Hematopoietic multipotent progenitor cell treated with erythropoietin and hydrocortisone succinate and interleukin-3 and kit ligand, for 8 days (in vitro differentiated cells): ENCODE results near the gene WNT1.

Experiments
- DNase-seq: peaks from one replicate; pipeline ENCODE4 v3.0.0-alpha.2; 2015

WNT1 gene

GRCh38 chr12:48961801-48962200, 16.3 kb upstream of the WNT1 start:
- no peak for DNase-seq

- DNase-seq, result no peak
Measured at GRCh38 chr12:48965298-48965838, 12.8 kb upstream of the WNT1 start.

GRCh38 chr12:48966177-48966895, 11.8 kb upstream of the WNT1 start:
- no peak for DNase-seq

GRCh38 chr12:48967991-48968390, 10.1 kb upstream of the WNT1 start:
- DNase-seq, result no peak

GRCh38 chr12:48968467-48968866, 9.7 kb upstream of the WNT1 start:
- no peak for DNase-seq

- no peak for DNase-seq
Measured at GRCh38 chr12:48969160-48969771, 8.9 kb upstream of the WNT1 start.

GRCh38 chr12:48969833-48970701, 8.1 kb upstream of the WNT1 start:
- no peak for DNase-seq

GRCh38 chr12:48970702-48971334, 7.3 kb upstream of the WNT1 start:
- DNase-seq, result no peak

- DNase-seq, result no peak
Measured at GRCh38 chr12:48972213-48972951, 5.7 kb upstream of the WNT1 start.

- no peak for DNase-seq
Measured at GRCh38 chr12:48972952-48973483, 5.1 kb upstream of the WNT1 start.

GRCh38 chr12:48973531-48973930, 4.6 kb upstream of the WNT1 start:
- no peak for DNase-seq

GRCh38 chr12:48973941-48974673, 4.0 kb upstream of the WNT1 start:
- no peak for DNase-seq

- peak; percentile 60 for DNase-seq
Measured at GRCh38 chr12:48977290-48978281, 536 bp upstream of the WNT1 start.

- DNase-seq, result no peak
Measured at GRCh38 chr12:48978741-48979601, 849 bp downstream of the WNT1 start.

GRCh38 chr12:48979602-48980388, 1.7 kb downstream of the WNT1 start:
- no peak for DNase-seq

- peak; percentile 39 for DNase-seq
Measured at GRCh38 chr12:48980389-48980952, 2.3 kb downstream of the WNT1 start.

GRCh38 chr12:48980953-48981756, 3.0 kb downstream of the WNT1 start:
- no peak for DNase-seq
